NCI-H1048 (cell line): ENCODE results near the gene QSOX2.

Experiments
- DNase-seq: peaks from one replicate; lab custom pipeline; 2025; lab: John Stamatoyannopoulos, UW

The QSOX2 gene

DNA sequence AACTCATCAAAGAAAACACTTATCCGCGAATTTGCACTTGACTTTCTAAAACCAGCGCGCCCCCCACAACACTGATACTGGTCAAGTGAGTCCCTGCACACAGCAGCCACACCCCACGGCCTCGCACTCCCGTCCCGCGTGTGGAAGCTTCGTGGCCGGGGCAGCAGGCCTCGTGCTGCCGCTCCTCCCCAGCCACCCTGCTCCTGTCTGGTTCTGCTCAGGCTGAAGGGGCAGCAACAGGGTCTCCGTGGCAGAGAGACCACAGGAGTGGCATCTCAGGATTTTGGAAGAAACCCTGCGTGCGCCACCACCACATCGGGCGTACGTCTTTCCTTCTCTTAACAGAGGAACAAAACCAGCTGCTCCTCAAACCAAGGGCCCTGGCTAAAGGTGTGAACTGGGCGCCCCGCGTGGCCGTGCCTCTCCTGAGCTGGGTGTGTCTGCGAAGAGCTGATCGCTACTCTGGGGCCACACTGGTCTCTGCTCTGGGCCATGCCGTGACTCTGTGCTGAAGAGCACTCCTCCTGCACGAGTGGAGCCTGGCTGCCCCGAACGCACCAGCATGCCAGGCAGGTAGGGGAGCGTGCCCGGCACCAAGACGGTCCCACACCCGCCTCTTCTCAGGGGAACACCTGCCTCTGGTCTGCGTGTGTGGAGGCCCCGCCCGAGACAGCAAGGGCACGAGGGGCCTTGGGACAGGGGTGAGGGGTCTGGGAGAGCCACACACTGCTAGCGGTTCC is 23.3 kb downstream of the QSOX2 start:
- no peak for DNase-seq

DNA sequence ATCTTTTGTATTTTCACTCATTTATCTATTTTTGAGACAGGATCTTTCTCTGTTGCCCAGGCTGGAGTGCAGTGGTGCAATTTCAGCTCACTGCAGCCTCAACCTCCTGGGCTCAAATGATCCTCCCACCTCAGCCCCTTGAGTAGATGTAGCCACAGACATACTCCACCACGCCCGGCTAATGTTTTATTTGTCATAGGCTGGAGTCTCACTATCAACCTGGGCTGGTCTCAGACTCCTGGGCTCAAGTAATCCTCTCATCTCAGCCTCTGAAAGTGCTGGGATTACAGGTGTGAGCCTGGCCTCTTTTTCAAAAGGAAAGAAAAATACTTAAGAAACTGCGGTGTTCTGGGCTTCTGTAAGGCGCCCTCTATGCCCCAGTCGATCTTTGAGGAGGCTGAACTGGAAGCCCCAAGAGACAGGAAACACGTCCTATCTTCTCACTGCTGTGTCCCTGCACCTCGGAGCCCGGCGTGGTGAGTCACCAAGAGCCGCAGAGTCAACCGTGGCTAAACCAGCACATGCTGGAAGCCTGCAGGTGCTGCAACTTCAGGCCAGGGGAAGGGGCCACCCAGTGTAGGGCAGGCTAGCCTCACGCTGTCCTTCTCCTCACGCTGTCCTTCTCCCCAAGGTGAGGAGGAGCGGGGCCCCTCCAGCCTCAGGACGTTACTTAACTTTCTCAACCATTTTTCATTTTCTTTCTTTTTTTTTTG is 25.4 kb downstream of the QSOX2 start:
- DNase-seq: no peak

DNA sequence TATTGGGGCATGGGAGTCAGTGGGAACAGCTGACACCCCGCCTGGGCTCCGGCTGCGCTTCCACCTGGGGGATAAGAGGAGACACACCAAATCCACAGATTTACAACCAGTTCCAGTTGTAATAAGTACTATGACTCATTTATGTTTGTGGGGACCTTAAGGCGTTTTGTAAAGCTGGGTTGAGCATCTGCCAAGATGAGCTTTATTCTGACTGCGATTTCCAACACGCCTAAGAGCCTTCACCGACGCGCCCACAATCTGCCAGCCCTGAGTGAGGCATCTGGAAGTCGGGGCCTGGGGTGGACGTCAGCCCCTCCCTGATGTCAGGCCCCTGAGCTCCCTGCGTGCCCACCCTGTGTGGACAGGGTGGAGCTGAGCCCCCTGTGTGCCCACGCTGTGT is 26.3 kb downstream of the QSOX2 start:
- no peak for DNase-seq

- DNase-seq: no peak
Measured at GRCh38 chr9:136218673-136219072, 26.9 kb downstream of the QSOX2 start.

- DNase-seq: no peak
Measured at GRCh38 chr9:136218271-136218670, 27.3 kb downstream of the QSOX2 start.

DNA sequence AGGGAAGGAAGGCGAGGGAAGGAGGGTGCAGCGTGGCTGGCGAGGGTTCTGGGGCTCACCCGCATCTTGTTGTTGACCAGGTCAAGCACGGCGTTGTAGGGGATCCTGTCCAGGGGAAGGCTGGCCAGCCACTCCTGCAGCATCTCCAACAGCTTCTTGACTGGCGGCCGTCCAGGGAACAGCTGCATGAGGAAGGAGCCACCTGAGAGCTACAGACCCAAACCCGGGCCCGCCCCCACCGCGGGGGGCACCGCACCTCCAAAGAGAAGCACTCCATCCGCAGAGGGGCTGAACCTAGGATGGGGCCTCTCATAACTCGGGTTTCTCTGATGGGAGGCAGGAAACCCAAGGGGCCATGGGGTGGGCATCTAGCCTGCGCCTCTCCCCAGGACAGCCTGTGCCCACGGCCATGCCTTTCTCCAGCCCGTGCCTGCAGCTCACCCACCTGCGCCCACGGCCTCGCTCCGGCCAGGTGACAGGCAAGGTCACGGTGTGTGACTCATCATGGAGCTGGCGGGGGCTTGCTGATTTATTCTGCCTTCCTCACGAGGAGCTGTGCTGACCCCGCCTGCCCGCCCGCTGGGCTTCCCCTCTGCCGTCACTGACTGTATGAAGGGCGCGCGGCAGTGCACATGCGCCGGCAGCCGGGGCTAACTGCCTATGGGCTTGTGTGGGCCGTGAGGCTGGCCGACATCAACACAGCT is 28.9 kb downstream of the QSOX2 start:
- DNase-seq: no peak

GRCh38 chr9:136213733-136214132 is 31.9 kb downstream of the QSOX2 start:
- DNase-seq: no peak

GRCh38 chr9:136212345-136212950 is 33.2 kb downstream of the QSOX2 start:
- no peak for DNase-seq

GRCh38 chr9:136211441-136212344 is 33.9 kb downstream of the QSOX2 start:
- no peak for DNase-seq

- DNase-seq: no peak
Measured at GRCh38 chr9:136211006-136211405, 34.6 kb downstream of the QSOX2 start.

GRCh38 chr9:136210276-136210675 is 35.3 kb downstream of the QSOX2 start:
- no peak for DNase-seq

- no peak for DNase-seq
Measured at GRCh38 chr9:136209786-136210185, 35.8 kb downstream of the QSOX2 start.

DNA sequence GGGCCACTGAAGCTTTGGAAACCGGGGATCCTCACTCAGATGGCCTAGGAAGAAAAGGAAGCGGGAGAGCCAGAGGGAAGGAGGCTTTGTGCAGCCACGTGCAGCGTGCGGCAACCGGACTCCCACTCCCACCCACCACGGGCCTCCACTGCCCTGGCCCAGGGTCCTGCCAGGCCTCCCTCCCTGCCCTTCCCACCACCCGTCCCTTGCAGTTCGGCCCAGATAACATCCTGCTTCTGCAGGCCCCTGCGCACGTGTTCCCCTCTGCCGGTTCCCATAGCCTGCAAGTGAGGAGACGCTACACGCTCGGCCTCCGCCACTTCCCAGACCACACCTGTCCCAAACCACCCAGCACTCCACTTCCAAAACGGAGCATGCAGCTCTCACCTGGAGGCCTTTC is 36.4 kb downstream of the QSOX2 start:
- no peak for DNase-seq

DNA sequence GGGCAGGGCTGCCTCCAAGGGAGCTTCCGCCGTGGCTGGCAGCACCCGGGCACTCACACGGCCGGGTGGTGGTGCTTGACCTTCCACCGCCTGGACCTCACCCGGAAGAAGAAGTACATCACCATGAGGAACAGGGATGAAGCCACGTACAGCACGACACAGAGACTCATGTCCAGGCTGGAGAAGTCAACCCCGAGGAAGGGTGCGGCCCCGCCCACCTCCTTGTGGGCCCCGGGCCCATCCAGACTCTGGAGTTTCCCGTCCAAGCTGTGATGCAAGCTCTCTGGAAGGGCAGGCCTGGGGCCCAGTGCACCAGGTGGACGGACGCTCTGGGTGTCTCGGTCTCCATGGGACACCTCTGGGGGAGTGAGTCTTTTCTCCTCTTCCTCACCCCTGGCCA is 36.9 kb downstream of the QSOX2 start:
- DNase-seq: no peak

GRCh38 chr9:136207616-136208015 is 38.0 kb downstream of the QSOX2 start:
- DNase-seq: no peak

- DNase-seq: no peak
Measured at GRCh38 chr9:136206602-136207275, 38.9 kb downstream of the QSOX2 start.

GRCh38 chr9:136205707-136205992 is 40.0 kb downstream of the QSOX2 start:
- no peak for DNase-seq

GRCh38 chr9:136204838-136205706 is 40.5 kb downstream of the QSOX2 start, which contains the start of gene LHX3:
LHX3 (minus strand) TSS chr9:136205128; CDS start chr9:136205012, 116 bp downstream.
- no peak for DNase-seq

DNA sequence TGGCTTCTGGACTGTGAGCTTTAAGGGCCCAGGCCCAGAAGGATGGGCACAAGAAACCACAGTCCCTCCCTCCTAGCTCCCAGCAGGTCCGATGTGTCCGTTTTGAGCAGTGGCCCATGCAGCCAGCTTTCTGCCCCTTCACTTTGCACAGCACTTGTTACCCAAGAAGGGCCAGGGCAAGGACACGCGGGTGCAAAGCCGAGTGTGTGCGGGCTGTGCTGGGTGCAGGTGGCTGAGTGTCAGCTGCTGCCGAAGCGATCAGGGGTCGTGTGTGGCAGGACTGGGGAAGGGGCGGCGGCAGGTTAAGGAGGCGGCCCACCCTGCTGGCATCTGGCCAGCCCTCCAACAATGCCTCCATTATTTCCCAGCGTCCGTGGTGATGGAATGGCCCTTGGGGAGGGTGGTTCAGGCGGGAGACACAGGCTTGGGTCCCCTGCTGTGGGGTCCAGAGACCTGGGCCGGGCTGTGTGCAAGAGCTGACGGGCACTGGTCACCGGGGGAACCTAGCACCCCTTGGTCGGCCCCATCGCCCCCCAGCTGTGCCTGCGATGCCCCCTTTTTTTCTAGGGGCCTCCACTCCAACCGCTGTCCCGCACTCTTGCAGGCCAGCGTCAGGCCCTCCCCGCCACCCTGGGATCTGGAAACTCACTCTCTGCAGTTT is 41.3 kb downstream of the QSOX2 start:
- DNase-seq: no peak
